Thyroid gland (tissue), 4 donors: ENCODE results near the gene SYT10. TPM values are rescaled to one million over a fixed set of nuclear protein-coding genes. Genes with fewer than 3 reads are reported as not detected.
A peak's percentile ranks its signal among the peaks of the same experiment; 100 is the strongest.

Experiments
- DNase-seq, 2 donors: peaks; one replicate each; pipeline ENCODE4 v3.0.0-alpha.2; 2019
- H3K27ac ChIP-seq, 3 donors: fragments of 200-600 bp; sonication (generic); 1 replicate in 2 of 3; 2 replicates in 1 of 3; pipeline ENCODE4 v1.5.1; 2016 to 2019; ENCODE audit warnings: mild to moderate bottlenecking in 1 of 3, moderate library complexity in 1 of 3
- H3K27me3 ChIP-seq: fragments of 200-600 bp; sonication (generic); one replicate; pipeline ENCODE4 v1.5.1; 2019
- H3K36me3 ChIP-seq, 2 donors: fragments of 200-600 bp; sonication (generic); one replicate each; pipeline ENCODE4 v1.5.1; 2016 to 2019
- H3K4me1 ChIP-seq, 2 donors: fragments of 200-600 bp; sonication (generic); one replicate each; pipeline ENCODE4 v1.5.1; 2017 to 2019
- H3K4me3 ChIP-seq, 3 donors: fragments of 200-600 bp; sonication (generic); replicated peaks in 1 of 3; 1 replicate in 2 of 3; 2 replicates in 1 of 3; pipeline ENCODE4 v1.5.1; 2016; ENCODE audit warnings: mild to moderate bottlenecking in 1 of 3
- H3K9me3 ChIP-seq: fragments of 200-600 bp; sonication (generic); one replicate; pipeline ENCODE4 v1.5.1; 2017
- POLR2A ChIP-seq, 2 donors: fragments of 450-650 bp; IDR thresholded peaks; one replicate each; pipeline ENCODE4 v1.6.1; 2017; ENCODE audit warnings: antibody characterized with exemption in 2 of 2, mild to moderate bottlenecking in 2 of 2, moderate library complexity in 1 of 2
- whole genome bisulfite sequencing, 2 donors: methylation state at CpG; one replicate each; pipeline ENCODE4 v1.1.5; 2017; 5-methylcytosine and 5-hydroxymethylcytosine counted together
- intact Hi-C: fragments of 100-400 bp; cut with DNase I; formaldehyde crosslinking; loops from one replicate; pipeline ENCODE4 v1.15.1; 2023
- total RNA-seq, 4 donors: library from RNA; depleted of rRNA; stranded (reverse); fragments of >200 nt; gene quantifications; one replicate each; pipeline ENCODE4 v1.2.3, GENCODE V29; 2016
- TF ChIP-seq, protein P1 (sequence below), 6 experiments: fragments of 200-600 bp in 3 of 6; fragments of 450-650 bp in 3 of 6; sonication (generic) in 3 of 6; IDR thresholded peaks; one replicate each; pipeline ENCODE4 v1.5.1; 2016 to 2019; ENCODE audit warnings: antibody characterized with exemption in 6 of 6, mild to moderate bottlenecking in 2 of 6, inconsistent platforms in 1 of 6, moderate library complexity in 1 of 6

The SYT10 gene, protein sequence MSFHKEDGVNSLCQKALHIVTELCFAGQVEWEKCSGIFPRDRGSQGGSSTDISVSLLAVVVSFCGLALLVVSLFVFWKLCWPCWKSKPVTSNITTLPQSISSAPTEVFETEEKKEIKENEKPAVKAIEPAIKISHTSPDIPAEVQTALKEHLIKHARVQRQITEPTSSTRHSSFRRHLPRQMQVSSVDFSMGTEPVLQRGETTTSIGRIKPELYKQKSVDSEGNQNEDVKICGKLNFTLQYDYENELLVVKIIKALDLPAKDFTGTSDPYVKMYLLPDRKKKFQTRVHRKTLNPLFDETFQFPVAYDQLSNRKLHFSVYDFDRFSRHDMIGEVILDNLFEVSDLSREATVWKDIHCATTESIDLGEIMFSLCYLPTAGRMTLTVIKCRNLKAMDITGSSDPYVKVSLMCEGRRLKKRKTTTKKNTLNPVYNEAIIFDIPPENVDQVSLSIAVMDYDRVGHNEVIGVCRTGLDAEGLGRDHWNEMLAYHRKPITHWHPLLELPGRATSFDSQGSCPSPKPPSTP
- not detected for total RNA-seq

DNA sequence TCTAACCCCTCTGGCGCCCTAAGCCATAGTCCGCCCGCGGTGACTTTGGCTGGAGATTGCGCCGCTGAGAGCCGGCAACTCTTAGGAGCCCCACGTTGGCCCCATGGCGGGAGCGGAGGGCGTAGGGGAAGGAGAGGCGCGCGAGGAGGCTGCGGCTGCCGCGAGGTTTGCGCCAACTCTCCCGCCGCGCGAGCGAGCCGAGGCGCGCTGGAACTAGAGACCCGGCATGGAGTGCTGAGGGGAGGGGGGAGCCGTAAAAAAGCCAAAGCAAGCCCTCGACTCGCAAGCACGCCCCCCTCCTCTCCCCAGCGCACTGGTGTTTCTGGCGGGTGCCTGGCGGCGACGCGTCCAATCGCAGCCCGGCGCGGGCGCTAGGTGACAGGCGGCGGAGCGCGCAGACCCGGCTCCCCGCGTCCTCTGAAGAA is at the start of gene SYT10:
Gene SYT10, minus strand, starts transcription at position 233 of the 425 bp plus-strand sequence. CDS start 297 bp downstream, outside the sequence.
- no peak for DNase-seq
- Histone ChIP-seq H3K27ac (no peak within 1 kb of the TSS), H3K4me1 (peaks cover 0 to 9% of the 10 kb centered on the region in 2 donors), H3K27me3 (no peaks in the 10 kb centered on the region), H3K4me3 (peak within 1 kb of the TSS in 1 of 3 donors; percentile 27), H3K9me3 (no peaks in the 10 kb centered on the region), H3K36me3 (no peaks in the 10 kb centered on the region)
- TF ChIP-seq, protein P1, sequence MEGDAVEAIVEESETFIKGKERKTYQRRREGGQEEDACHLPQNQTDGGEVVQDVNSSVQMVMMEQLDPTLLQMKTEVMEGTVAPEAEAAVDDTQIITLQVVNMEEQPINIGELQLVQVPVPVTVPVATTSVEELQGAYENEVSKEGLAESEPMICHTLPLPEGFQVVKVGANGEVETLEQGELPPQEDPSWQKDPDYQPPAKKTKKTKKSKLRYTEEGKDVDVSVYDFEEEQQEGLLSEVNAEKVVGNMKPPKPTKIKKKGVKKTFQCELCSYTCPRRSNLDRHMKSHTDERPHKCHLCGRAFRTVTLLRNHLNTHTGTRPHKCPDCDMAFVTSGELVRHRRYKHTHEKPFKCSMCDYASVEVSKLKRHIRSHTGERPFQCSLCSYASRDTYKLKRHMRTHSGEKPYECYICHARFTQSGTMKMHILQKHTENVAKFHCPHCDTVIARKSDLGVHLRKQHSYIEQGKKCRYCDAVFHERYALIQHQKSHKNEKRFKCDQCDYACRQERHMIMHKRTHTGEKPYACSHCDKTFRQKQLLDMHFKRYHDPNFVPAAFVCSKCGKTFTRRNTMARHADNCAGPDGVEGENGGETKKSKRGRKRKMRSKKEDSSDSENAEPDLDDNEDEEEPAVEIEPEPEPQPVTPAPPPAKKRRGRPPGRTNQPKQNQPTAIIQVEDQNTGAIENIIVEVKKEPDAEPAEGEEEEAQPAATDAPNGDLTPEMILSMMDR (IDR thresholded peaks at IDR 0.05): no peak
- TF ChIP-seq POLR2A (IDR thresholded peaks at IDR 0.05): no peak
- intact Hi-C loops: no loop called here
- WGBS, 2 donors: 0 to 9% methylated on average over 23 to 32 of the region's 49 CpGs

DNA sequence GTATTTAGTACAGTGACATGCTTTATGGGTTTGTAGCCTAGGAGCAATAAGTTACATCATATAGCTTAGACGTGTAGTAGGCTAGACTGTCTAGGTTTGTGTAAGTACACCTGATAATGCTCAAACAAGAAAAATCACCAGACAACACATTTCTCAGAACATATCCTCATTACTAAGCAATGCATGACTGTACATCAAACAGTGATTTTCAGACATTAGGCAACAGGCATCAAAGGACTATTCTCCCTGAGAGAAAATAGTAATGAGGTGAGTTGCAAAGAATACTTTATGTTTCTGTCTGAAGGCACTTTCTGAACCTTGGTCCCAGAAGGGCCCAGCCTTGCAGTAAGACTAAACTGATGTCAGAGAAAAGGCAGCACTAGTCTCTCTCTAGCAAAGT is 48.4 kb upstream of the SYT10 start:
- H3K4me3 ChIP-seq: no peak overlapping the region
- no peak overlapping the region for H3K27ac ChIP-seq
- no peaks in the 10 kb centered on the region for H3K27me3 ChIP-seq
- no peaks in the 10 kb centered on the region for H3K36me3 ChIP-seq
- TF ChIP-seq, protein P1 (IDR thresholded peaks at IDR 0.05): no peak
- TF ChIP-seq POLR2A (IDR thresholded peaks at IDR 0.05): no peak
- WGBS, 2 donors: 62 to 64% methylated on average over 1 of the region's 1 CpG
- DNase-seq: no peak
- H3K9me3 ChIP-seq: no peaks in the 10 kb centered on the region
- intact Hi-C loops: no loop called here
- no peaks in the 10 kb centered on the region for H3K4me1 ChIP-seq

DNA sequence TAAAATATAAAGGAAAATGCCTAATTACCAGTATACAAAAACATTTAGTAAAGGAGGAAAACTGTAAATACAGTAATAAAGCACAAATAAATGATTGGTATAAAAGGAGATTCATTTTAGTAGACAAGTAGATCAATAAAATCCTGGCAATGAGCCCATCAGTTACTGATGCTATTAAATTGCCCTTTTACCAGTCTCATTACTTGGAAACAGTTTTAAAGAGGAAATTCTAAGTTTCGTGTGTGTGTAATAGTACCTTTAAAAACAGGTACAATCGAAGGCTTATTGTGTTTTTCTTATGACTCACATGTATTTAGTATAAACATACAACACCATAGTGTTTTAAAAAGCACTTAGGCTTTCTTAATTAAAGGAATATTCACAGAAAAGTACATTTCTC is 46.4 kb upstream of the SYT10 start:
- H3K27me3 ChIP-seq: no peaks in the 10 kb centered on the region
- H3K9me3 ChIP-seq: no peaks in the 10 kb centered on the region
- H3K4me1 ChIP-seq: no peaks in the 10 kb centered on the region
- H3K36me3 ChIP-seq: no peaks in the 10 kb centered on the region
- intact Hi-C loops: no loop called here
- H3K4me3 ChIP-seq: no peak overlapping the region
- WGBS, 2 donors: 65 to 69% methylated on average over 2 of the region's 2 CpGs
- H3K27ac ChIP-seq: no peak overlapping the region
- no peak for DNase-seq
- TF ChIP-seq, protein P1 (IDR thresholded peaks at IDR 0.05): no peak
- TF ChIP-seq POLR2A (IDR thresholded peaks at IDR 0.05): no peak

DNA sequence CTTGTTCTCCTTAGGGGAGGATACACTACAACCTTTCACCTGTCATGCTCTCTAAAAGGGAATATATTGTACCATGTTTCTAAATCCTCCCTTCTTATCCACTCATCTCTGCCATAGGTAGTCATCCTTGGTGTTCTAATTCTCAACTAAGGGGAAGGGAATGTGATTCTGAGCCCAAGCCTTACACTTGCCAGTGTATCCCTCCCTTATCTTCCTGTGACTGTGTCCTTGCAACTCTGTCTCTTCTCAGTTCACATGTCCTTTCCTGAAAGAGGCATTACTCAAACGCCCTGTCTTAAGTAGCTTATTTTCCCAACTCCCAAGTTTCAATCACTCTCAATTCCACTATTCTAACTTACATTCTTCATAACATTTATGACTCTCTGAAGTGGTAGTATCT is 44.5 kb upstream of the SYT10 start:
- H3K4me3 ChIP-seq: no peak overlapping the region
- H3K27me3 ChIP-seq: no peaks in the 10 kb centered on the region
- no peaks in the 10 kb centered on the region for H3K36me3 ChIP-seq
- no peaks in the 10 kb centered on the region for H3K9me3 ChIP-seq
- H3K27ac ChIP-seq: no peak overlapping the region
- intact Hi-C loops: no loop called here
- TF ChIP-seq, protein P1 (IDR thresholded peaks at IDR 0.05): no peak
- no peak for TF ChIP-seq POLR2A (IDR thresholded peaks at IDR 0.05)
- 23 to 34% methylated on average over 1 of the region's 1 CpG for WGBS, 2 donors
- DNase-seq: no peak
- H3K4me1 ChIP-seq: no peaks in the 10 kb centered on the region

DNA sequence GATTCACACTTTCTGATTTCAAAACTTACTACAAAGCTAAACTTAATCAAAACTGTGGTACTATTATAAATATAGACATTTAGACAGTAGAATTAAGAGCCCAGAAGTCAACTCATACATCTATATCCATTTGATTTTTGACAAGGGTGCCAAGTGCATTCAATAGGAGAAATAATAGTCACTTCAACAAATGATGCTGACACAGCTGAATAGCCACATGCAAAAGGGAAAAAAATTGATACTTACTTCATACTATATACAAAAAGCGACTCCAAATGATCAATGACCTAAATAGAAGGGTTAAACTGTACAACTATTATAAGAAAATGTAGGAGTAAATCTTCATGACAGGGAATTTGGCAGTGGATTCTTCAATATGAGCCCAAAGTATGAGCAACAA is 40.7 kb upstream of the SYT10 start:
- WGBS, 2 donors: 71% methylated on average over 1 of the region's 1 CpG
- Histone ChIP-seq H3K4me1 (no peaks in the 10 kb centered on the region), H3K4me3 (no peak overlapping the region), H3K36me3 (no peaks in the 10 kb centered on the region), H3K9me3 (no peaks in the 10 kb centered on the region), H3K27me3 (no peaks in the 10 kb centered on the region), H3K27ac (no peak overlapping the region)
- DNase-seq: no peak
- intact Hi-C loops: no loop called here
- TF ChIP-seq POLR2A (IDR thresholded peaks at IDR 0.05): no peak
- TF ChIP-seq, protein P1 (IDR thresholded peaks at IDR 0.05): no peak
